SU-DHL-6 (cell line): ENCODE measurements around the gene SYDE2.

ENCODE experiments used
- H2AFZ ChIP-seq: fragments of 200-600 bp; sonication (generic); 2 replicates; pipeline ENCODE4 v1.6.1; 2014; ENCODE audit warnings: low read depth, mild to moderate bottlenecking, moderate library complexity, mixed read lengths, antibody characterized with exemption, low read length; ENCODE audit not compliant: severe bottlenecking
- H3F3A ChIP-seq: fragments of 200-600 bp; shearing (Covaris generic); 2 replicates; pipeline ENCODE4 v1.6.0; 2016; ENCODE audit warnings: antibody characterized with exemption, mild to moderate bottlenecking; ENCODE audit not compliant: insufficient read depth
- H3K27ac ChIP-seq: fragments of 200-600 bp; sonication (generic); 2 replicates; pipeline ENCODE4 v1.5.1; 2016; ENCODE audit warnings: low read depth, mild to moderate bottlenecking, low read length, moderate library complexity, mixed read lengths
- H3K27me3 ChIP-seq: fragments of 200-600 bp; sonication (generic), shearing (Covaris generic); 2 replicates; pipeline ENCODE4 v1.6.0; 2014; ENCODE audit warnings: mild to moderate bottlenecking, low read length
- H3K36me3 ChIP-seq: fragments of 200-600 bp; sonication (generic); 2 replicates; pipeline ENCODE4 v1.6.1; 2014; ENCODE audit warnings: mild to moderate bottlenecking, low read length, mixed read lengths
- H3K4me2 ChIP-seq: fragments of 300-600, 200-600 bp; shearing (Covaris generic), sonication (generic); 2 replicates; pipeline ENCODE4 v1.6.0; 2014; ENCODE audit warnings: low read length, low read depth, mild to moderate bottlenecking; ENCODE audit not compliant: poor library complexity, severe bottlenecking
- H3K4me3 ChIP-seq: fragments of 200-600 bp; sonication (generic); 2 replicates; pipeline ENCODE4 v1.5.1; 2014; ENCODE audit warnings: antibody characterized with exemption, low read length, mild to moderate bottlenecking, mixed read lengths; ENCODE audit not compliant: insufficient read depth, poor library complexity, severe bottlenecking
- H3K79me2 ChIP-seq: fragments of 200-600 bp; sonication (generic); 2 replicates; pipeline ENCODE4 v1.6.1; 2014; ENCODE audit warnings: mild to moderate bottlenecking, low read length, moderate library complexity; ENCODE audit not compliant: insufficient read depth
- H3K9ac ChIP-seq: fragments of 200-600 bp; sonication (generic); 2 replicates; pipeline ENCODE4 v1.7.0; 2014; ENCODE audit warnings: mild to moderate bottlenecking, low read length
- H3K9me2 ChIP-seq: fragments of 200-600 bp; sonication (generic); replicated peaks from 2 replicates; pipeline ENCODE4 v1.6.1; 2014; ENCODE audit warnings: low read length; ENCODE audit not compliant: insufficient read depth
- H3K9me3 ChIP-seq: fragments of 200-600 bp; sonication (generic); 2 replicates; pipeline ENCODE4 v1.6.1; 2014; ENCODE audit warnings: low read length, mixed read lengths; ENCODE audit not compliant: insufficient read depth
- H4K20me1 ChIP-seq: fragments of 200-600 bp; sonication (generic); 2 replicates; pipeline ENCODE4 v1.6.1; 2014; ENCODE audit warnings: low read depth, mild to moderate bottlenecking, antibody characterized with exemption, low read length, moderate library complexity, mixed read lengths
- CTCF ChIP-seq: fragments of 200-600 bp; sonication (generic); IDR thresholded peaks from one replicate; pipeline ENCODE4 v1.5.1; 2017; ENCODE audit warnings: antibody characterized with exemption, mild to moderate bottlenecking, low read length, moderate library complexity; ENCODE audit not compliant: insufficient read depth, poor library complexity, severe bottlenecking
- EZH2phosphoT487 ChIP-seq: fragments of 200-600 bp; sonication (generic), shearing (Covaris generic); conservative IDR thresholded peaks from 2 replicates; pipeline ENCODE4 v1.6.1; 2018; ENCODE audit warnings: mild to moderate bottlenecking, antibody characterized with exemption, low read length, moderate library complexity, mixed read lengths

Gene SYDE2

GRCh38 chr1:85223334-85223733 is 22.5 kb upstream of the SYDE2 start:
- TF ChIP-seq CTCF (no peak), EZH2phosphoT487 (no peak)
- Histone ChIP-seq H3K9ac (no peak overlapping the region), H3K4me3 (no peak overlapping the region), H3K27me3 (no peaks in the 10 kb centered on the region), H3K9me3 (no peaks in the 10 kb centered on the region), H2AFZ (no peak overlapping the region), H3F3A (no peaks in the 10 kb centered on the region), H3K36me3 (no peaks in the 10 kb centered on the region), H4K20me1 (no peaks in the 10 kb centered on the region), H3K79me2 (no peaks in the 10 kb centered on the region), H3K9me2 (no peaks in the 10 kb centered on the region), H3K4me2 (no peak overlapping the region), H3K27ac (no peak overlapping the region)

- H3K27me3 ChIP-seq: no peaks in the 10 kb centered on the region
- H4K20me1 ChIP-seq: no peaks in the 10 kb centered on the region
- no peak overlapping the region for H3K4me3 ChIP-seq
- H2AFZ ChIP-seq: no peak overlapping the region
- H3K36me3 ChIP-seq: no peaks in the 10 kb centered on the region
- no peak overlapping the region for H3K4me2 ChIP-seq
- no peaks in the 10 kb centered on the region for H3F3A ChIP-seq
- H3K9me3 ChIP-seq: no peaks in the 10 kb centered on the region
- no peaks in the 10 kb centered on the region for H3K9me2 ChIP-seq
- H3K27ac ChIP-seq: no peak overlapping the region
- no peak overlapping the region for H3K9ac ChIP-seq
- no peak for TF ChIP-seq CTCF
- no peak for TF ChIP-seq EZH2phosphoT487
- H3K79me2 ChIP-seq: no peaks in the 10 kb centered on the region
Measured at GRCh38 chr1:85220756-85221201, 20.0 kb upstream of the SYDE2 start.

- Histone ChIP-seq H3K27me3 (no peaks in the 10 kb centered on the region), H3F3A (no peaks in the 10 kb centered on the region), H2AFZ (no peak overlapping the region), H3K9me2 (no peaks in the 10 kb centered on the region), H3K79me2 (no peaks in the 10 kb centered on the region), H3K9me3 (no peaks in the 10 kb centered on the region), H3K4me3 (no peak overlapping the region), H3K9ac (no peak overlapping the region), H3K36me3 (no peaks in the 10 kb centered on the region), H3K27ac (no peak overlapping the region), H3K4me2 (no peak overlapping the region), H4K20me1 (no peaks in the 10 kb centered on the region)
- TF ChIP-seq EZH2phosphoT487: no peak
- TF ChIP-seq CTCF: no peak
Measured at GRCh38 chr1:85219853-85220610, 19.2 kb upstream of the SYDE2 start.
